GM12864 (cell line): ENCODE measurements around the gene ATXN7L3B.
A peak's percentile ranks its signal among the peaks of the same experiment; 100 is the strongest.
"Not testable (repeated sequence)": the region's sequence is repeated elsewhere in the genome, so short reads cannot be mapped to it uniquely, and the experiment has no call there.

Experiments used
- DNase-seq: peaks from one replicate; pipeline ENCODE4 v3.0.0-alpha.2; 2011; ENCODE audit warnings: low read depth
- H3K4me3 ChIP-seq: 2 replicates; pipeline ENCODE4 v1.5.1; 2011; ENCODE audit warnings: mild to moderate bottlenecking, low read depth, low read length, control low read depth
- TF ChIP-seq, protein P1 (sequence below): IDR thresholded peaks from 2 replicates; pipeline ENCODE4 v1.5.1; 2011; ENCODE audit warnings: low read depth, mild to moderate bottlenecking, moderate library complexity, low read length, control low read depth, inconsistent platforms; ENCODE audit errors: missing control alignments

The ATXN7L3B gene, protein sequence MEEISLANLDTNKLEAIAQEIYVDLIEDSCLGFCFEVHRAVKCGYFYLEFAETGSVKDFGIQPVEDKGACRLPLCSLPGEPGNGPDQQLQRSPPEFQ

DNA sequence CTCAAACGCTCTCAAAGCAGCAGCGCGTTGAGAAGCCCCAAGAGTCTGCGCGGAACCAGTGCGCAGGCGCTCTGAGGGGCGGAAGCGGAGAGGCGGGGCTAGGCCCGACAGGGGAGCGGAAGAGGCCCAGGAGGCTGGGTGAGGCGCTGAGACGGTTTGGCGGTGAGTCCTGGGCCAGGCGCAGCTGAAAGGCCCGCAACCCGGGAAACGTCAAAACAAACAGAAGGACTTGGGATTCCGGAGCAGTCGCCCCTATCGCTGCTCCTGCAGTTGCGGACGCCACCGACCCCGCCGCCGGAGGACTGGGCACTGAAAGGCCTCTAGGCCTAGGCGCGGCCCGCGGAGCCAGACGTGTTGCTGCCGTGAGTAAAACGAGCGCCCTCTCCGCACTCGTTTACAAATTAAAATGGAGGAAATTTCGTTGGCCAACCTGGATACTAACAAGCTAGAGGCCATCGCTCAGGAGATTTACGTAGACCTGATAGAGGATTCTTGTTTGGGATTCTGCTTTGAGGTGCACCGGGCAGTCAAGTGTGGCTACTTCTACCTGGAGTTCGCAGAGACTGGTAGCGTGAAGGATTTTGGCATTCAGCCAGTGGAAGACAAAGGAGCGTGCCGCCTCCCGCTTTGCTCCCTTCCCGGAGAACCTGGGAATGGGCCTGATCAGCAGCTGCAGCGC is at the start of gene ATXN7L3B:
TSS of gene ATXN7L3B (plus strand) at position 129 of the 679 bp plus-strand sequence. CDS start at position 407, 278 bp downstream.
- peak; percentile 83 for DNase-seq
- TF ChIP-seq, protein P1, sequence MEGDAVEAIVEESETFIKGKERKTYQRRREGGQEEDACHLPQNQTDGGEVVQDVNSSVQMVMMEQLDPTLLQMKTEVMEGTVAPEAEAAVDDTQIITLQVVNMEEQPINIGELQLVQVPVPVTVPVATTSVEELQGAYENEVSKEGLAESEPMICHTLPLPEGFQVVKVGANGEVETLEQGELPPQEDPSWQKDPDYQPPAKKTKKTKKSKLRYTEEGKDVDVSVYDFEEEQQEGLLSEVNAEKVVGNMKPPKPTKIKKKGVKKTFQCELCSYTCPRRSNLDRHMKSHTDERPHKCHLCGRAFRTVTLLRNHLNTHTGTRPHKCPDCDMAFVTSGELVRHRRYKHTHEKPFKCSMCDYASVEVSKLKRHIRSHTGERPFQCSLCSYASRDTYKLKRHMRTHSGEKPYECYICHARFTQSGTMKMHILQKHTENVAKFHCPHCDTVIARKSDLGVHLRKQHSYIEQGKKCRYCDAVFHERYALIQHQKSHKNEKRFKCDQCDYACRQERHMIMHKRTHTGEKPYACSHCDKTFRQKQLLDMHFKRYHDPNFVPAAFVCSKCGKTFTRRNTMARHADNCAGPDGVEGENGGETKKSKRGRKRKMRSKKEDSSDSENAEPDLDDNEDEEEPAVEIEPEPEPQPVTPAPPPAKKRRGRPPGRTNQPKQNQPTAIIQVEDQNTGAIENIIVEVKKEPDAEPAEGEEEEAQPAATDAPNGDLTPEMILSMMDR: no peak
- H3K4me3 ChIP-seq: peak within 1 kb of the TSS; percentile 96

DNA sequence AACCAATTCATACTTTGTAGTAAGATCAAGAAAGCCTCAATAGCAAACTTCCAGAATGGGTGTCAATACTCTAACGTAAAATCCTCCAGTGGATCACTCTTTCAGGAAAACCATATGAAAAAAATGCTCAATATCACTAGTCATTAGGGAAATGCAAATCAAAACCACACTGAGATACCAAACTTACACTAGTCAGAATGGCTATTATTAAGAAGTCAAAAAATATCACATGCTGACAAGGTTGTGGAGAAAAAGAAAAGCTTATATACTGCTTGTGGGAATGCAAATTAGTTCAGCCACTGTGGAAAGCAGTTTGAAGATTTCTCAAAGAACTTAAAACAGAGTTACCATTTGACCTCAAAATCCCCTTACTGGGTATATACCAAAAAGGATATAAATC is 49.5 kb upstream of the ATXN7L3B start:
- TF ChIP-seq, protein P1: no peak
- H3K4me3 ChIP-seq: no peak overlapping the region
- no peak for DNase-seq

DNA sequence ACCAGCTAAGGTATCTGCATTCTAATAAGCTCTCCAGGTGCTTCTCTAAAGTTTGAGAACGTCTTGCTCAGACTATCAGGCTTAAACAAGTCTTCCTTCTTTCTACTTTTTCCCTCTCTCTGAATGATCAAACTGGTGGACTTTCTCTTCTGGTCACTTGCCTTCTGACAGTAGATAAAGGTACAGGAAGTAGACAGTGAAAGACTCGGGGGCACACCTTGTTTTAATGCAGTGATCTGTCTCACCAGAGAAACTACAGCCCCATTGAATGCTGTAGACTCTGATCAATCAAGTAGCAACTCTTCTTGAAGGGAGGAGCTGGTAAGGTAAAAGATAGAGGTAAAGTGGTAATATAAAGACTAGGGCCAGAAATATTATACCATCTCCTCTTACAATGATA is 48.1 kb upstream of the ATXN7L3B start:
- DNase-seq: no peak
- TF ChIP-seq, protein P1: no peak
- no peak overlapping the region for H3K4me3 ChIP-seq

DNA sequence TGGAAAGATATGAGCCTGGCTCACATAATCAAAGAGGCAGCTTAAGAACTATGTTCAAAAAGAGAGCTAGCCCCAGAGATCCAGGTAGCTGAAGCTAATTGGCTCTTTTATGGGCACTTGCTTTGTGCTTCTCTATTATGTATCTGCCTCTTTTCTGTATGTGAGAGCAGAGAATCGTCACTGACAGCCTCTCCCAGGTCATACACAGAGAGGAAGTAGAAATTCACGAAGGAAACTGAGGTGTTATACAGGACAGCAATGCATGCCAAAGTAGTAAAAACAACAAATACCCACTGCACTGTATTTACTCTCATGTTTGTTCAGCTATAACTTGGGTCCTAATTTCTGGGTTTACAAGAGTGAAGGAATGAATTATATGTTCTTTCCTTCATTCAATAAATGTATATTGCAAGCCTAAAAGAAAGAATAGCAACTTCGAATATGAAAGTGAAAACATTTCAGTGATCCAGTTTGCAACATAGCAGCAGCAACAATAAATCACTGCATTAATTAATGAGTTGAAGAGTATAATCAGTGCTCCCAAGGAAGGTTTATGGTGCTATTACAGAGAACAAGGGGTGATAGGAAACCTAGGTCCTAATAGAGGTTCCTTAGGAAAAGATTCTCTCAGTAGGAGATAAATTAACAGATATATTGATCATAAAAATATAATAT is 47.1 kb upstream of the ATXN7L3B start:
- DNase-seq: peak; percentile 16
- TF ChIP-seq, protein P1: no peak
- H3K4me3 ChIP-seq: peak overlapping the region; percentile 8; the same call in 1 of the 2 replicates

DNA sequence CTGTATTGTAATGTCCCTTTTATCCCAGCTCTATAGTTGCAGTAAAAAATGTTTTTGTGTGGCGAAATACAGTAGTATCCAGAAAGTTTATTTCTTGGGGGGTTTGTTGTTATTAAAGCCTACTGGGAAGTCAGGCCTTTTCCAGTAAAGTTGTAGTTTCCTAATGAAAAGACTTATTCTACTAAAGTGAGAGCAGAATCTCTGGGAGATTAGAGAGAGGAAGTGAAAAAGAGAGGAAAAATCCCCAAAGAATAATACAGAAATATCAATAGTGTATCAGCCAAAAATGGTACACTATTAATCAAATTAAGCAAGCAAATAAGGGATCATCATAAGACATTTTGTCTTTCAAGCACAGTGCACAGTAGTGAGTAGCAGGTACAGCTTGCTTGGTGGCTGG is 46.3 kb upstream of the ATXN7L3B start:
- no peak for DNase-seq
- TF ChIP-seq, protein P1: no peak
- no peak overlapping the region for H3K4me3 ChIP-seq

DNA sequence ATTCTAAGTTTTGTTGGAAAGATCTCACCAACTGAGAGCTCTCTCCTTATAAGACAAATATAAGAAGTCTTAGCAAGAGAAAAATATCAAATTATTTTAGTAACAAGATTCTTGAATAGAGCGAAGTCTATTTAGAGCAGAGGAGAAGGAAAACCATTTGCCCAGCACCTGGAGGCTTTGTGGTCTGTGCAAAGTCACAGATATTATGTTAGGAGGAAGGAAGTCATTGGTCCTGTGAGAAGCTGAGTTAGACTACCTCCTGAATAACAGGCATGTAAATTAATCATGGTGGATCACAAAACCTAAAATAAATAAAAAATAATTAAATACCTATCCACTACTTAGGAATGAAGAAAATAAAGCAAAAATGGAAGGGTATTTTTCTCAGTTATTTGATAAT is 38.4 kb upstream of the ATXN7L3B start:
- no peak for DNase-seq
- H3K4me3 ChIP-seq: no peak overlapping the region
- TF ChIP-seq, protein P1: no peak

DNA sequence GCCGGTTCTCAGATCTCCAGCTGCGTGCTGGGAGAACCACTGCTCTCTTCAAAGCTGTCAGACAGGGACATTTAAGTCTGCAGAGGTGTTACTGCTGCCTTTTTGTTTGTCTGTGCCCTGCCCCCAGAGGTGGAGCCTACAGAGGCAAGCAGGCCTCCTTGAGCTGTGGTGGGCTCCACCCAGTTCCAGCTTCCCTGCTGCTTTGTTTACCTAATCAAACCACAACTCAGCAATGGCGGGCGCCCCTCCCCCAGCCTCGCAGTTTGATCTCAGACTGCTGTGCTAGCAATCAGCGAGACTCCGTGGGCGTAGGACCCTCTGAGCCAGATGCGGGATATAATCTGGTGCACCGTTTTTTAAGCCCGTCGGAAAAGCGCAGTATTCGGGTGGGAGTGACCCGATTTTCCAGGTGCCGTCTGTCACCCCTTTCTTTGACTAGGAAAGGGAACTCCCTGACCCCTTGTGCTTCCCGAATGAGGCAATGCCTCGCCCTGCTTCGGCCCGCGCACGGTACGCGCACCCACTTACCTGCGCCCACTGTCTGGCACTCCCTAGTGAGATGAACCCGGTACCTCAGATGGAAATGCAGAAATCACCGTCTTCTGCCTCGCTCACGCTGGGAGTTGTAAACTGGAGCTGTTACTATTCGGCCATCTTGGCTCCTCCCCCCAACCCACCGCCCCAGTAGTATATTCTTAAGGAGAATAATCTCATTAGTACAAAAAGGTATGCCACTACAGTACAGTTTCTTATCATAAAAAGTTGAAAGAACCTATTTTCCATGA is 28.6 kb upstream of the ATXN7L3B start:
- not testable (repeated sequence) for DNase-seq, H3K4me3 ChIP-seq
